HEK293 (cell line): ENCODE data around the gene SLAMF8.

Experiments
- SALL2 ChIP-seq: fragments of 450-650 bp; formaldehyde crosslinking; IDR thresholded peaks from 2 replicates; pipeline ENCODE4 v1.5.0; 2017; ENCODE audit warnings: missing biosample characterization, mild to moderate bottlenecking, missing genetic modification characterization, borderline replicate concordance
- ZNF350 ChIP-seq: fragments of 450-650 bp; formaldehyde crosslinking; IDR thresholded peaks from 2 replicates; pipeline ENCODE4 v1.5.0; 2017; ENCODE audit warnings: missing biosample characterization, mild to moderate bottlenecking, missing genetic modification characterization
- ZSCAN5A ChIP-seq: fragments of 450-650 bp; formaldehyde crosslinking; IDR thresholded peaks from 2 replicates; pipeline ENCODE4 v1.5.1; 2016; ENCODE audit warnings: missing biosample characterization, missing genetic modification characterization
- TF ChIP-seq, protein P1 (sequence below): fragments of 450-650 bp; formaldehyde crosslinking; IDR thresholded peaks from 2 replicates; pipeline ENCODE4 v1.5.1; 2016; ENCODE audit warnings: missing biosample characterization, missing genetic modification characterization

GRCh38 chr1:159783724-159784123 lies 42.9 kb upstream of the SLAMF8 start:
- TF ChIP-seq ZSCAN5A (tag by site-specific recombination), result no peak
- TF ChIP-seq, protein P1, sequence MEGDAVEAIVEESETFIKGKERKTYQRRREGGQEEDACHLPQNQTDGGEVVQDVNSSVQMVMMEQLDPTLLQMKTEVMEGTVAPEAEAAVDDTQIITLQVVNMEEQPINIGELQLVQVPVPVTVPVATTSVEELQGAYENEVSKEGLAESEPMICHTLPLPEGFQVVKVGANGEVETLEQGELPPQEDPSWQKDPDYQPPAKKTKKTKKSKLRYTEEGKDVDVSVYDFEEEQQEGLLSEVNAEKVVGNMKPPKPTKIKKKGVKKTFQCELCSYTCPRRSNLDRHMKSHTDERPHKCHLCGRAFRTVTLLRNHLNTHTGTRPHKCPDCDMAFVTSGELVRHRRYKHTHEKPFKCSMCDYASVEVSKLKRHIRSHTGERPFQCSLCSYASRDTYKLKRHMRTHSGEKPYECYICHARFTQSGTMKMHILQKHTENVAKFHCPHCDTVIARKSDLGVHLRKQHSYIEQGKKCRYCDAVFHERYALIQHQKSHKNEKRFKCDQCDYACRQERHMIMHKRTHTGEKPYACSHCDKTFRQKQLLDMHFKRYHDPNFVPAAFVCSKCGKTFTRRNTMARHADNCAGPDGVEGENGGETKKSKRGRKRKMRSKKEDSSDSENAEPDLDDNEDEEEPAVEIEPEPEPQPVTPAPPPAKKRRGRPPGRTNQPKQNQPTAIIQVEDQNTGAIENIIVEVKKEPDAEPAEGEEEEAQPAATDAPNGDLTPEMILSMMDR, result no peak
- no peak for TF ChIP-seq SALL2 (tag by site-specific recombination)
- no peak for TF ChIP-seq ZNF350 (tag by site-specific recombination)
